RWPE2 (cell line): ENCODE results near the gene CC2D2B.
"Not testable (repeated sequence)": the region's sequence is repeated elsewhere in the genome, so short reads cannot be mapped to it uniquely, and the experiment has no call there.

Source experiments
- ATAC-seq: fragments of 200-7000 bp; cut with Tn5 transposase; 3 replicates; pipeline ENCODE4 v1.9.1; 2021; ENCODE audit warnings: low read depth
- DNase-seq: peaks from one replicate; pipeline ENCODE4 v3.0.0-alpha.2; 2020; ENCODE audit warnings: low spot score
- H3K27ac ChIP-seq: fragments of 450-650 bp; 2 replicates; pipeline ENCODE4 v1.5.1; 2017; ENCODE audit warnings: mild to moderate bottlenecking; ENCODE audit not compliant: poor library complexity, severe bottlenecking
- H3K27me3 ChIP-seq: fragments of 250-450 bp; sonication (Bioruptor Pico); 2 replicates; pipeline ENCODE4 v1.5.1; 2021; ENCODE audit warnings: mild to moderate bottlenecking, moderate library complexity; ENCODE audit not compliant: insufficient read depth, poor library complexity, severe bottlenecking
- H3K36me3 ChIP-seq: fragments of 250-450 bp; sonication (Bioruptor Pico); 2 replicates; pipeline ENCODE4 v1.5.1; 2020; ENCODE audit warnings: low read depth, mild to moderate bottlenecking, moderate library complexity
- H3K4me1 ChIP-seq: fragments of 250-450 bp; sonication (Bioruptor Pico); 2 replicates; pipeline ENCODE4 v1.5.1; 2021; ENCODE audit warnings: mild to moderate bottlenecking, moderate library complexity; ENCODE audit not compliant: insufficient read depth, poor library complexity, severe bottlenecking
- H3K4me3 ChIP-seq: fragments of 250-450 bp; sonication (Bioruptor Pico); 2 replicates; pipeline ENCODE4 v1.5.1; 2021; ENCODE audit warnings: mild to moderate bottlenecking, moderate library complexity; ENCODE audit not compliant: severe bottlenecking
- H3K9me3 ChIP-seq: fragments of 250-450 bp; sonication (Bioruptor Pico); 2 replicates; pipeline ENCODE4 v1.5.1; 2021; ENCODE audit warnings: mild to moderate bottlenecking, moderate library complexity; ENCODE audit not compliant: severe bottlenecking
- CTCF ChIP-seq: fragments of 450-650 bp; IDR thresholded peaks from one replicate; pipeline ENCODE4 v1.5.1; 2017; ENCODE audit warnings: mild to moderate bottlenecking, moderate library complexity; ENCODE audit not compliant: poor library complexity, severe bottlenecking

CC2D2B gene

DNA sequence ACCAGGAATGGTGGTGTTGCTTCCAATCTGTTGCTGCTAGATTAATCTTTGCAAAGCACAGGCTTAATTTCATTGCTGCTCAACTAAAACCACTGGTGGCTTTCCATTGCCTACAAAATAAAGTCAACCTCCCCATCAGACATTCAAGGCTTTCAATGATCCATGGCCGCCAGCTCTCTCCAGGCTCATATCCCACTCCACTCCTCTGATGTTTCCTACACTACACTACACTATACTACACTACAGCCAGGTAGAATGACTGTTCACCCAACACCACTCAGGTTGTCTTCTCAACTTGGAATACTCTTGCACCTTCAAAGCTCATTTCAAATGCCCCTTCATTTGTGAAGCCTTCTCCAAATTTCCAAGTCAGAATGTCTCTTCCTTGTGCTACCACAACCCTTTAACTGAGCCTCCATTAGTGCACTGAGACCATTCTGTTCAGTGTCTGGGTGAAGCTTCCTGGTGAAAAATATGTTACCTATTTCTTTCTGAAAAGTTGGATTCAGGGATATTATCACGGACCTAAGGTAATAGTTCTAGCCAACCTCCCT, 35.5 kb upstream of the CC2D2B start:
- H3K4me1 ChIP-seq = no peaks in the 10 kb centered on the region
- DNase-seq = no peak
- no peaks in the 10 kb centered on the region for H3K9me3 ChIP-seq
- peaks cover 14% of the 10 kb centered on the region for H3K36me3 ChIP-seq
- H3K27ac ChIP-seq = no peak overlapping the region
- no peak for TF ChIP-seq CTCF
- no peak for ATAC-seq
- H3K27me3 ChIP-seq = no peaks in the 10 kb centered on the region
- no peak overlapping the region for H3K4me3 ChIP-seq

- H3K4me1 ChIP-seq = no peaks in the 10 kb centered on the region
- no peak overlapping the region for H3K4me3 ChIP-seq
- no peaks in the 10 kb centered on the region for H3K9me3 ChIP-seq
- TF ChIP-seq CTCF = no peak
- no peak for ATAC-seq
- H3K36me3 ChIP-seq = peaks cover 14% of the 10 kb centered on the region
- no peak overlapping the region for H3K27ac ChIP-seq
- no peaks in the 10 kb centered on the region for H3K27me3 ChIP-seq
- DNase-seq = no peak
Measured at GRCh38 chr10:95873139-95873538, 34.6 kb upstream of the CC2D2B start.

GRCh38 chr10:95873651-95874050, 34.1 kb upstream of the CC2D2B start:
- no peak for ATAC-seq
- H3K9me3 ChIP-seq = no peaks in the 10 kb centered on the region
- no peak for TF ChIP-seq CTCF

GRCh38 chr10:95874783-95875182, 33.0 kb upstream of the CC2D2B start:
- not testable (repeated sequence) for H3K4me1 ChIP-seq, H3K27me3 ChIP-seq, H3K27ac ChIP-seq, H3K9me3 ChIP-seq, DNase-seq, H3K4me3 ChIP-seq, ATAC-seq
- peaks cover 14% of the 10 kb centered on the region for H3K36me3 ChIP-seq

More at GRCh38 chr10:95873651-95874050, 34.1 kb upstream of the CC2D2B start:
- DNase-seq = no peak
- Histone ChIP-seq H3K4me1 (no peaks in the 10 kb centered on the region), H3K36me3 (peaks cover 14% of the 10 kb centered on the region), H3K4me3 (no peak overlapping the region), H3K27ac (no peak overlapping the region), H3K27me3 (no peaks in the 10 kb centered on the region)

DNA sequence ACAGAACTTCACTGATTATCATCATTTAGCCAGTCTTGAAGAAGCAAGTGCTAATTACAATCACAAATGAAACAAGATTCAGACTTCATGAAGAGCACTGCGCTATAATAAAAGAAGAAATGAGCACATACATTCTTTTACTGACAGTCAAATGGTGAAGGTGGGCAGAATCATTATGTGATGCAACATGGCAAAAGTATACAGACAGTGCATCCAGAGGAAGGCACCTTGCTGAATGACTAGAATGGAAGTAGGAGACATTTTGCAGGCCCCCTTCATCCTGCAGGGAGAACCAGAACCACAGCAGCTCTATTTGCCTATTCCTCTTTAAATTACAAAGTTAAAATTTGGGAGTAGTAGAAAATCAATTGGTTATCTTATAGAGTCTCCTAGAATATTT, 31.0 kb upstream of the CC2D2B start:
- Histone ChIP-seq H3K4me1 (no peaks in the 10 kb centered on the region), H3K27me3 (no peaks in the 10 kb centered on the region), H3K9me3 (no peaks in the 10 kb centered on the region), H3K36me3 (peaks cover 14% of the 10 kb centered on the region; the same call in 1 of the 2 replicates), H3K4me3 (no peak overlapping the region), H3K27ac (no peak overlapping the region)
- no peak for DNase-seq
- TF ChIP-seq CTCF = no peak
- no peak for ATAC-seq
